HFFc6 (cell line): Measurements from ENCODE around the gene FAM117A. TPM values are rescaled to one million over a fixed set of nuclear protein-coding genes. Genes with fewer than 3 reads are reported as not detected.

Experiments
- DNase-seq: peaks from one replicate; pipeline ENCODE4 v3.0.0-alpha.2; 2018
- H3K27ac Mint-ChIP-seq: 2 replicates; pipeline ENCODE4 v1.8.0; 2020; ENCODE audit warnings: mild to moderate bottlenecking, mixed read lengths
- H3K27me3 Mint-ChIP-seq: 2 replicates; pipeline ENCODE4 v1.8.0; 2021; ENCODE audit warnings: mild to moderate bottlenecking, moderate library complexity, mixed read lengths; ENCODE audit not compliant: insufficient read depth
- H3K36me3 Mint-ChIP-seq: 2 replicates; pipeline ENCODE4 v1.8.0; 2021; ENCODE audit warnings: low read depth, mixed read lengths
- H3K4me1 Mint-ChIP-seq: 2 replicates; pipeline ENCODE4 v1.8.0; 2020; ENCODE audit warnings: low read depth, mixed read lengths
- H3K4me3 Mint-ChIP-seq: 2 replicates; pipeline ENCODE4 v1.8.0; 2020; ENCODE audit warnings: mild to moderate bottlenecking, moderate library complexity, mixed read lengths
- H3K9me3 Mint-ChIP-seq: 2 replicates; pipeline ENCODE4 v1.8.0; 2020; ENCODE audit warnings: mild to moderate bottlenecking, mixed read lengths
- CTCF ChIP-seq: fragments of 200-600 bp; sonication (generic); IDR thresholded peaks from 2 replicates; pipeline ENCODE4 v1.5.0; 2021; ENCODE audit warnings: antibody characterized with exemption, mild to moderate bottlenecking
- total RNA-seq, 6 experiments: library from RNA; stranded (reverse); fragmentation: NEBNext Ultra II Directional; extraction: Animal tissue kit (Norgen Biotek cat#: 25700); gene quantifications; 2 replicates in 1 of 6; 3 replicates in 5 of 6; pipeline ENCODE4 v1.2.3, GENCODE V29; 2021

The FAM117A gene
- total RNA-seq, 6 experiments from 2014 or later = 0.23 to 1.1 (median 0.57) TPM

- Mint-ChIP-seq H3K36me3 (no peaks in the 10 kb centered on the region), H3K9me3 (no peaks in the 10 kb centered on the region), H3K27me3 (peaks cover 15% of the 10 kb centered on the region), H3K4me1 (peaks cover 31% of the 10 kb centered on the region), H3K27ac (no peak overlapping the region), H3K4me3 (no peak overlapping the region)
- no peak for DNase-seq
- no peak for TF ChIP-seq CTCF
Measured at GRCh38 chr17:49776551-49777300, 12.8 kb upstream of the FAM117A start.

DNA sequence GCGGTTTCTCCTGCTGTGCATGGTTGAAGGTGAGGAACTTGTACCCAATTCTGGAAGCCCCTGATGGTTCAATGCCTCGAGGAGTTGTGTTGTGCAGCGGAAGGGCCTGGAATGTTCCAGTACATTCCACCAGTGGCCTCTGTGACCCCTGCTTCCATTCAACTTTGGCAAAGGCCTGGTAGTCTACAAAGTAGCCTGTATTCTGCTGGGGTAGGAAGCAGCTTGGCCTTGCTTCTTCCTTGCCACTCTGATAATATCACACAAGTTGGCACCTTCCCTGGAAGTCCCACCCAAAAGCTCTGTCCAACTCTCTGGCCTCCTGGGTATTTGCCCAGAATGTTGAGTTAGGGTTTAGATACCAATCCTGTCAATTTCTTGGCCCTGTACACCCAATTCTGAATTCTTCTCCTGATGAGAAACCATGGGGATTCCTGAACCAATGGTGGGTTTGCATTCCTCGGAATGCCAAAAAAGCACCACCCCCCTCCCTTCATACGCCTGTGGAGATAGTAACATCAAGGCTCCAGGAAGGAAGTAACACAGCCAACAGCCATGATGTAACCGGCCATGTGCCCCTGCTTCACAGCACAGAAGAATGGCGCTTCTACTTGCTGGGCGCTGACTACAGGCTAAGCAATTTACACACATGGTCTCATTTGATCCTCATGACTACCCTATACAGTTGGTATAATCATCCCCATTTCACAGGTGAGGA lies 11.8 kb upstream of the FAM117A start:
- H3K27me3 Mint-ChIP-seq = peaks cover 16% of the 10 kb centered on the region
- H3K4me3 Mint-ChIP-seq = no peak overlapping the region
- no peaks in the 10 kb centered on the region for H3K9me3 Mint-ChIP-seq
- no peaks in the 10 kb centered on the region for H3K36me3 Mint-ChIP-seq
- TF ChIP-seq CTCF = no peak
- peaks cover 31% of the 10 kb centered on the region for H3K4me1 Mint-ChIP-seq
- H3K27ac Mint-ChIP-seq = no peak overlapping the region
- no peak for DNase-seq

- Mint-ChIP-seq H3K27ac (no peak overlapping the region), H3K4me1 (peaks cover 21% of the 10 kb centered on the region; the same call in 1 of the 2 replicates), H3K27me3 (peaks cover 42% of the 10 kb centered on the region), H3K36me3 (0 out of 2 replicates have a peak, but pooled peaks cover 6% of the 10 kb centered on the region), H3K4me3 (no peak overlapping the region), H3K9me3 (no peaks in the 10 kb centered on the region)
- DNase-seq = no peak
- TF ChIP-seq CTCF = no peak
Measured at GRCh38 chr17:49766918-49767530, 3.1 kb upstream of the FAM117A start.

- no peak overlapping the region for H3K27ac Mint-ChIP-seq
- no peak for TF ChIP-seq CTCF
- peaks cover 57% of the 10 kb centered on the region for H3K27me3 Mint-ChIP-seq
- no peak for DNase-seq
- H3K9me3 Mint-ChIP-seq = no peaks in the 10 kb centered on the region
- peak overlapping the region; percentile 29; the same call in 1 of the 2 replicates for H3K4me3 Mint-ChIP-seq
- 0 out of 2 replicates have a peak, but pooled peaks cover 6% of the 10 kb centered on the region for H3K36me3 Mint-ChIP-seq
- peaks cover 22% of the 10 kb centered on the region; the same call in 1 of the 2 replicates for H3K4me1 Mint-ChIP-seq
Measured at GRCh38 chr17:49764559-49765180, 739 bp upstream of the FAM117A start.

DNA sequence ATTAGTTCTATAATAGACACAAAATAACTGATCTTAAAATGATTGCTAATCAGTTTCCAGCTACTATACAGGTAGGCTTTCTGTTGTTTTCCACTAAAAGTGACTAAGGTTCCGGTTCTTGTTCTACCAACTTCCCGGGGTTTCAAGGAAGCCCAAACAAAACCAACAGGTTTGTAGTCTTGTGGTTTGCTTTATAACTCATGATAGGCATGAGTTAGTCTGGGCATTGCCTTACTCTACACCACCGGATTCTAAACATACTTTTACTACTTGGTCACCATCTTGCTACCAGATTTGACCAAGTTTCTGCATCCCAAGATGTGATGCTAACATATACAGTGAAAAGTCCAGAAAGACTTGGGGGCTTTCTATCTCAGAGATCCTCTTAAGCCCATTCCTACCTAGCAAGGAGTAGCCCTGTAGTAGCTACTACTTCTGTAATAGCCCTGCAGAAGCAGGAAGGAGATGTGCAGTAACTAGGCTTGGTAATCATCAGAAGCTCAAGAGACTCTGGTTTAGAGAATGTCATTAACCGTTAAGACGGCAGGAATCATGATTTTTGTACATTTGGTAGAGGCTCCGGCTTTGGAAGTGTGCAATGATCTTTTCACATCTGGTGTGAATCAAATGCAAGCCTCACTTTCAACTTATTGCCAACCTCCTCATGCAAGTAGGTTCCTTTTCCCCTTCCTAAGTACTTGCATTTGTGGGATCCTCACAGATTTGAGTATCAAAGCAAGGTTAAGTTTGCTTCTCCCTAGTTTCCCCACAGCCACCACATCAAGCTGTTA lies 1.6 kb downstream of the FAM117A start:
- no peak for TF ChIP-seq CTCF
- no peaks in the 10 kb centered on the region for H3K9me3 Mint-ChIP-seq
- H3K4me3 Mint-ChIP-seq = no peak overlapping the region
- peaks cover 57% of the 10 kb centered on the region for H3K27me3 Mint-ChIP-seq
- DNase-seq = no peak
- H3K4me1 Mint-ChIP-seq = peaks cover 22% of the 10 kb centered on the region; the same call in 1 of the 2 replicates
- no peak overlapping the region for H3K27ac Mint-ChIP-seq
- H3K36me3 Mint-ChIP-seq = 0 out of 2 replicates have a peak, but pooled peaks cover 6% of the 10 kb centered on the region
